ENCODE measurements around the gene BNC2. TPM values are rescaled to one million over a fixed set of nuclear protein-coding genes. Genes with fewer than 3 reads are reported as not detected.

BNC2 gene
- total and polyA plus RNA-seq, 2 of the 4 experiments (the other 2 are of a cell fraction): 15.5 to 45.2 TPM

DNA sequence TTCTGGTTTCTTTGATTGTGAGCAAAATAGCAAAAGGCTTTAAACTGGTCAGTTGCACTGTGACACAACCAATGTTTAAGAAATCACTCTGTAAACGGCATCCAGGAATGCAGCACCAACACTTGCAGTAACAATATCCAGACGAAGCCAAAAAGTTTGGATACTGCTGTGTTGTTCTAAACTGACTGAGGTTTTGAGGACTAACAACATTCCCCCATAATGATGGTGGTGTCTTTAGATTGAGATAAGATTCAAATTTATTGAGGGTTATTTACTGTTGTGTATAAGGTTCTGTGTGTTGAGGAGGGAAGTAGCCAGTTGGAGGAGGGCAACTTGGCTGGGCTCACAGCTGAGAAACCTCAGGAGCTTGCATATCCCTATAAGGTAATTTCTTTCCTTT is 353.6 kb downstream of the BNC2 start:
- Histone ChIP-seq H3K18ac (ENCODE audit: low read depth, low read length) (peak overlapping the region; percentile 80), H2BK15ac (ENCODE audit: low read depth, low read length) (peak overlapping the region; percentile 32; the same call in 2 of the 3 replicates), H3K4me3 (ENCODE audit: insufficient read depth, low read depth, low read length) (no peak overlapping the region), H3K4ac (ENCODE audit: low read depth, low read length) (peak overlapping the region; percentile 26), H3K36me3 (ENCODE audit: control insufficient read depth, insufficient read depth, low read length) (no peaks in the 10 kb centered on the region), H2AK9ac (replicated peaks; ENCODE audit: low read depth, low read length, poor library complexity) (no peak overlapping the region), H3K27me3 (ENCODE audit: control insufficient read depth, insufficient read depth, low read length) (no peaks in the 10 kb centered on the region), H3K23ac (ENCODE audit: low read depth, low read length) (peak overlapping the region; percentile 44; the same call in 1 of the 2 replicates), H3K9ac (ENCODE audit: low read depth, low read length) (peak overlapping the region; percentile 7; the same call in 1 of the 2 replicates), H3K9me3 (ENCODE audit: control insufficient read depth, insufficient read depth, low read length) (no peaks in the 10 kb centered on the region), H2BK5ac (ENCODE audit: low read depth, low read length, poor library complexity, severe bottlenecking) (peak overlapping the region; percentile 97), H4K91ac (ENCODE audit: insufficient read depth, low read depth, low read length) (peak overlapping the region; percentile 61), H3K14ac (replicated peaks; ENCODE audit: low read depth, low read length) (peak overlapping the region; percentile 58), H2BK20ac (ENCODE audit: low read depth, low read length) (peak overlapping the region; percentile 77), H3K56ac (ENCODE audit: extremely low read depth, insufficient read depth, low read length) (0 out of 2 replicates have a peak overlapping the region, but pooled peaks have one; percentile 40), H3K9me1 (ENCODE audit: insufficient read depth, low read length) (peaks cover 12% of the 10 kb centered on the region), H2AK5ac (ENCODE audit: low read depth, low read length) (peak overlapping the region; percentile 61), H4K5ac (ENCODE audit: low read depth, low read length) (peak overlapping the region; percentile 2), H4K8ac (ENCODE audit: low read depth in 2 of 2, low read length in 2 of 2) (peak overlapping the region; percentile 23 to 88), H3K27ac (ENCODE audit: insufficient read depth, low read length) (peak overlapping the region; percentile 80), H4K20me1 (ENCODE audit: insufficient read depth, low read length) (no peaks in the 10 kb centered on the region), H3K4me2 (ENCODE audit: low read depth, low read length) (peak overlapping the region; percentile 49), H3K4me1 (ENCODE audit: control insufficient read depth, insufficient read depth, low read length) (peaks cover 21% of the 10 kb centered on the region), H3K79me1 (ENCODE audit: low read depth in 1 of 2, low read length in 2 of 2) (peaks cover 20 to 59% of the 10 kb centered on the region in 2 experiments), H2BK120ac (ENCODE audit: low read depth, low read length) (peak overlapping the region; percentile 28), H2AFZ (replicated peaks; ENCODE audit: low read length, poor library complexity) (no peak overlapping the region)
- no peak for TF ChIP-seq RAD21 (IDR thresholded peaks at IDR 0.05; ENCODE audit: low read length)
- TF ChIP-seq MAZ (IDR thresholded peaks at IDR 0.05; ENCODE audit: borderline replicate concordance, low read depth, low read length): no peak
- TF ChIP-seq BHLHE40 (IDR thresholded peaks at IDR 0.05; ENCODE audit: low read depth, low read length): no peak
- no peak for TF ChIP-seq RFX5 (IDR thresholded peaks at IDR 0.05; ENCODE audit: low read depth, low read length)
- TF ChIP-seq CHD1 (IDR thresholded peaks at IDR 0.05; ENCODE audit: low read depth, low read length): no peak
- TF ChIP-seq MXI1 (IDR thresholded peaks at IDR 0.05; ENCODE audit: borderline replicate concordance, low read depth, low read length): no peak
- no peak for TF ChIP-seq POLR2A (IDR thresholded peaks at IDR 0.05; ENCODE audit: low read depth, low read length)
- TF ChIP-seq CEBPB (IDR thresholded peaks at IDR 0.05; ENCODE audit: low read depth, low read length): no peak
- TF ChIP-seq, protein P1, sequence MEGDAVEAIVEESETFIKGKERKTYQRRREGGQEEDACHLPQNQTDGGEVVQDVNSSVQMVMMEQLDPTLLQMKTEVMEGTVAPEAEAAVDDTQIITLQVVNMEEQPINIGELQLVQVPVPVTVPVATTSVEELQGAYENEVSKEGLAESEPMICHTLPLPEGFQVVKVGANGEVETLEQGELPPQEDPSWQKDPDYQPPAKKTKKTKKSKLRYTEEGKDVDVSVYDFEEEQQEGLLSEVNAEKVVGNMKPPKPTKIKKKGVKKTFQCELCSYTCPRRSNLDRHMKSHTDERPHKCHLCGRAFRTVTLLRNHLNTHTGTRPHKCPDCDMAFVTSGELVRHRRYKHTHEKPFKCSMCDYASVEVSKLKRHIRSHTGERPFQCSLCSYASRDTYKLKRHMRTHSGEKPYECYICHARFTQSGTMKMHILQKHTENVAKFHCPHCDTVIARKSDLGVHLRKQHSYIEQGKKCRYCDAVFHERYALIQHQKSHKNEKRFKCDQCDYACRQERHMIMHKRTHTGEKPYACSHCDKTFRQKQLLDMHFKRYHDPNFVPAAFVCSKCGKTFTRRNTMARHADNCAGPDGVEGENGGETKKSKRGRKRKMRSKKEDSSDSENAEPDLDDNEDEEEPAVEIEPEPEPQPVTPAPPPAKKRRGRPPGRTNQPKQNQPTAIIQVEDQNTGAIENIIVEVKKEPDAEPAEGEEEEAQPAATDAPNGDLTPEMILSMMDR (conservative IDR thresholded peaks at IDR 0.05; ENCODE audit: low read depth, low read length): no peak
- TF ChIP-seq FOS (IDR thresholded peaks at IDR 0.05; ENCODE audit: low read depth, low read length): no peak
- TF ChIP-seq MAFK (IDR thresholded peaks at IDR 0.05; ENCODE audit: low read depth, low read length): no peak
- TF ChIP-seq, protein P2, sequence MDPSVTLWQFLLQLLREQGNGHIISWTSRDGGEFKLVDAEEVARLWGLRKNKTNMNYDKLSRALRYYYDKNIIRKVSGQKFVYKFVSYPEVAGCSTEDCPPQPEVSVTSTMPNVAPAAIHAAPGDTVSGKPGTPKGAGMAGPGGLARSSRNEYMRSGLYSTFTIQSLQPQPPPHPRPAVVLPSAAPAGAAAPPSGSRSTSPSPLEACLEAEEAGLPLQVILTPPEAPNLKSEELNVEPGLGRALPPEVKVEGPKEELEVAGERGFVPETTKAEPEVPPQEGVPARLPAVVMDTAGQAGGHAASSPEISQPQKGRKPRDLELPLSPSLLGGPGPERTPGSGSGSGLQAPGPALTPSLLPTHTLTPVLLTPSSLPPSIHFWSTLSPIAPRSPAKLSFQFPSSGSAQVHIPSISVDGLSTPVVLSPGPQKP (IDR thresholded peaks at IDR 0.05; ENCODE audit: borderline replicate concordance, low read depth, low read length): no peak
- no peak for TF ChIP-seq NFE2L2 (IDR thresholded peaks at IDR 0.05; ENCODE audit: low read depth, low read length)
- no peak for TF ChIP-seq RCOR1 (IDR thresholded peaks at IDR 0.05; ENCODE audit: insufficient replicate concordance, low read length)
- TF ChIP-seq SMC3 (IDR thresholded peaks at IDR 0.05; ENCODE audit: low read depth, low read length): no peak
- dilution Hi-C loops (cut with HindIII; ENCODE audit: low sequenced_read_pairs, unreplicated experiment) (no loop called here), intact Hi-C loops (cut with micrococcal nuclease) (loop anchor here (5.0 kb wide), 6 partner anchors 100 to 350 kb away; no protein-coding TSS in a partner anchor), in situ Hi-C loops (cut with MboI; ENCODE audit: low sequenced_read_pairs) (no loop called here)
- CTCF ChIA-PET: no interaction called here
- DNase-seq (peak; percentile 44), ATAC-seq (ENCODE audit: low read depth) (peak; percentile 38)
- no CpG with 5 or more reads among the region's 2 CpGs for WGBS, 2 experiments (ENCODE audit: extremely low coverage in 2 of 2, insufficient read length in 1 of 2)
- no TSS peak for BruUV-seq (replicated peaks)
- POLR2A ChIA-PET (ENCODE audit: unreplicated experiment): no interaction called here
